ENCODE results near the gene RSRC1.
"Not testable (repeated sequence)": the region's sequence is repeated elsewhere in the genome, so short reads cannot be mapped to it uniquely, and the experiment has no call there.

Gene RSRC1

DNA sequence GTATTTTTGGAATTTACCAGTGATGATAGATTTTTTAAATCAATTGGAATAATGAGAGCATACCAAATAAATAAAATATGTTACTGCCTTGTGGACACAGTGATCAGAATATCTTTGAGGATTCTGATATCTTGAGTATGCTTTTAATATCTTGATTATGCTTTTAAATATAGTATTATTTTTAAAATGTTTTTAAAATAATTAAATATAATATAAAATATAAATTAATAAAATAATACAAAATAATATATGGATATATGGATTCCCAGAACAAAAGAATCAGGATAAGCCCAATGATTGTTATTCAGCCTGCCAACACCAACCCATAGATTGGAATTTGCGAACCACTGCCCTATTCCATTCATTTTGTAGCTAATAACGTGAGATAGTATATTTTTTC is 369.2 kb downstream of the RSRC1 start:
- no peak for DNase-seq

DNA sequence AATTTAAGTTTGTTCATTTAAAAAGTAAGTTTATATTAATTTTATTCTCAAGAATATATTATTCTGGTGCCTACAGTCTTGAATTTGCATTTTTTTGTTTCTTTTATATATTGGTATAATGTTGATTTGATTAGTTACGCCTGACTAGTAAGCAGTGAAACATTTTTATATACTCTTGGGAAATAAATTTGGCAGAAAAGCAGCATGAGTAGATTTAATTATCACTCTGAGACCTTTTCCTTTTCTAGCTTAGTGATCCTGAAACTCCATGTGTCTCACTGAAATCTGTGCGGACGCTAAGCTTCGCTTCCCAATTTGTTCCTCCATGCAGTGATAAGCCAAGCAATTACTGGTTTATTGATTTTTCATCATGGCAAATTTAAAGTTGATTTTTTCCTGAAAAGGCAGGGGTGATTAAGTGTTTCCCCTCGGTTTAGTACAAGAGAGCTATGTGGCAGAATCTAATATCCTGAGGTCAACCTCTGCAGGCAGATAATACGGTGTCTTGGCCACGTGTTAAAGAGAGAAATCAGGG is 373.9 kb downstream of the RSRC1 start:
- DNase-seq: no peak

DNA sequence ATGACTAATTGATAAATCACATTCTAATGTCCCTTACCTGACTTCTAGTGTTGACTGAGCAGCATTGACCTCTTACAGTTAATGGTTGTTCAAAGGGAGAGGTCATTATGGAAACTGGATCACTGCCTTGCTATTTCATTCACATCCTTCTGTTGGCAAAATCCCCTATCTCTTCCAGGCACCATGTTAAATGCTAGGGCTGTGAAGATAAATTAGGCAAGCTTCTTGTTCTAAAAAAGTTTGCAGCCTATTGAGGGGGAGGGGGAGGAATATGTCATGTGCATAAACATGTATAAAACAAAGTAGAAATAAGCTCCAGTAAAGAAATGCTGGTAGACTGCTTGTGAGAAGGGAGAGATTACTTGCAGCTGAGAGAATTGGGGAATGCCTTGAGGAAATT is 376.3 kb downstream of the RSRC1 start:
- no peak for DNase-seq

DNA sequence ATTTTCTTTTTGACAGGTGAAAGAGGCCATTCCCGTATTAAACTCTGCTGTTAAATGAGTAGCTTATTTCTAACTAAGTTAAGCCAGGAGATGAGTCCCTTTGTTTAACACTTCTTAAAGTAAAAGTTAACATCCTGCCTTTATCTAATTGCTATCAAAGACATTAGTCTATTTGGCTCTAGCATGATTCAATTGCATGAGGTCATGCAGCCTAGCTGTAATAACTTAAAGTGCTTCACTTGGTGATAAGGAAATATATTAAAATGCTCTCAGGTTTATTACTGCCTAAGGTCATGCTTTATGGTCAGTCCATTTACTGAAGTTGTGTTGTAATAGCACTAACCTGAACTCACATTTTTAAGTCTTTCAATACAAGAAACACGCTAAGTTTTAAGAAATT is 378.8 kb downstream of the RSRC1 start:
- no peak for DNase-seq

DNA sequence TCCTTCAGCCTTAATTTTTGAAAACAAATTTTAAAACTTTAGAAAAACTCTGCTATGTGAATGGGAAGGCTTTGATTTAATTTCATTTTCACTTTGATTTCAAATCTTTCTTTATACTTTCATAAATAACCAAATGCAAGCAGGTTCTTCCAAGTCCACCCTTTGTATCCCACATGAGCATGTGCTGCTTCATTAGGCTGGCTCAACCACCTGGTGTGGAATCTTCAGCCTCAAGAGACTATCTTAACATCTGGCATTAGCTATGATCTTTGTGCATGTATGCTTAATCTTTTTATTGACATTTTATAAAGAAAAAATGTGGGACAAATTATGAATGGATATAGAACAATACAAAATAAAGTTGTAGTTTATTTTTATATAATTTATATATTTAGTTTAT is 379.3 kb downstream of the RSRC1 start:
- DNase-seq: peak; percentile 33

DNA sequence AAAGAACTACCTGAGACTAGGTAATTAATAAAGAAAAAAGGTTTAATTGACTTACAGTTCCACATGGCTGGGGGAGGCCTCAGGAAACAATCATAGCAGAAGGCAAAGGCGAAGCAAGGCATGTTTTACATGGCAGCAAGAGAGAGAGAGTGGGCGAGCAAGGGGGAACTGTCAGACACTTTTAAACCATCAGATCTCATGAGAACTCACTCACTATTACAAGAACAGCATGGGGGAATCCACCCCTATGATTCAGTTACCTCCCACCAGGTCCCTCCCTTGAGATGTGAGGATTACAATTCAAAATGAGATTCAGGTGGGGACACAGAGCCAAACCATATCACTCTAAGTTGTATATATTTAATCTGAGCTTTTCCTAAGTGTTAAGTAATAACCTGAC is 382.1 kb downstream of the RSRC1 start:
- DNase-seq: no peak

DNA sequence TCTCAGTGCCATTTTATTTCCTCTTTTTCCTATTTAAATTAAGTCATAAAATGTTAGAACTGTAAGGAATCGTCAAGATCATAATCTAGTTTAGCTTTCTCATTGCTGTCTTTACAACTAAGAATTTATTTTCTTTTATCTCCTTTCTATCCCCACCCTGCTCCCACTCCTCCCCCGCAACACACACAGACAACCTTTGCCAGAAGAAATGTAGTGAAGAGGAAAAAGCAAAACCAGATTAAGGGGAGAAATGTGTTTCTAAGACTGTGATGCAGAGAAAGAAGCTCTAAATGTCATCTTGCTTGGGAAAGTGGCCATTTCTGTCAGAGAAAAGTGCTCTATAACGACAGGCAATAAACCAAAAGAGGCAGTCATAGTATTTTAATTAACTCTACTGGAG is 382.8 kb downstream of the RSRC1 start:
- DNase-seq: no peak

DNA sequence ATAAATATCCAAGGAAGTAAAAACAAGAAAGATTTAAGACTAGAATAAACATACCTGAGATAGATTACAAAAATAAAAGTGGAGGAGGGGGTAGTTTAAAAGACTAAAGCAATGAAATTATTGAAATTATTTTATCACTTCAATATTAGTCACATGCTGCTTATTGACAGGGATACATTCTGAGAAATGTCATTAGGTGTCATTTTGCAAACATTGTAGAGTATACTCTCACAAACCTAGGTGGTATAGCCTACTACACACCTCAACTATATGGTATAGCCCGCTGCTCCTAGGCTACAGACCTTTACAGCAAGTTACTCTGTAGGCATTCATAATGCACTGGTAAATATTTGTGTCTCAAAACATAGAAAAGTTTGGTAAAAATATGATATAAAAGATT is 384.0 kb downstream of the RSRC1 start:
- DNase-seq: no peak

DNA sequence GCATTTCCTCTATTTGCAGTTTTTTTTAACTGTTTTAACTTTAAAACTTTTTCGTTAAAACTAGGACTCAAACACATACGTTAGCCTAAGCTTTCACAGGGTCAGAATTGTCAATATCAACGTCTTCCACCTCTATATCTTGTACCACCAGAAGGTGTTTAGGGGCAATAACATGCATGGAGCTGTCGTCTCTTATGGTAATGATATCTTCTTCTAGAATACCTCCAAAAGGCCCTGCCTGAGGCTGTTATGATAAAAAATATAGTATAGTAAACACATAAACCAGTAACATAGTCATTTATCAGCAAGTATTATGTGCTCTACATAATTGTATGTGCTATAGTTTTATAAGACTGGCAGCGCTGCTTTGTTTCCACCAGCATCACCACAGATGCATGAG is 384.8 kb downstream of the RSRC1 start:
- no peak for DNase-seq

DNA sequence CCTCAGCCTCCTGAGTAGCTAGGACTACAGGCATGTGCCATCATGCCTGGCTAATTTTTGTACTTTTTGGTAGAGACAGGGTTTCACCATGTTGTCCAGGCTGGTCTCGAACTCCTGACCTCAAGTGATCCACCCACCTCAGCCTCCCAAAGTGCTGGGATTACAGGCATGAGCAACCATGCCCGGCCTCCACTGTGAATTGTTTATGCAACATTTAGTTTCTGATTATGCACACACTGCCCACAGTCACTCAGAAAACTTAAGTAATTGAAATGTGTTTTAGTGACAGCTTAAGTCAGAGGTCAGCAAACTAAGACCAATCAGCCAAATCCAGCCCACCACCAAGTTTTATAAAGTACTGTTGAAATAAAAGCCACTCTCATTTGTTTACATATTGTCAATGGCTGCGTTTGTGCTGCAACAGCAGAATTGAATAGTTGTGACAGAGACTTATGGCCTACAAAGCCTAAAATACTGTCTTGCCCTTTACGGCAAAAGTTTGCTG is 385.6 kb downstream of the RSRC1 start:
- DNase-seq: not testable (repeated sequence)

DNA sequence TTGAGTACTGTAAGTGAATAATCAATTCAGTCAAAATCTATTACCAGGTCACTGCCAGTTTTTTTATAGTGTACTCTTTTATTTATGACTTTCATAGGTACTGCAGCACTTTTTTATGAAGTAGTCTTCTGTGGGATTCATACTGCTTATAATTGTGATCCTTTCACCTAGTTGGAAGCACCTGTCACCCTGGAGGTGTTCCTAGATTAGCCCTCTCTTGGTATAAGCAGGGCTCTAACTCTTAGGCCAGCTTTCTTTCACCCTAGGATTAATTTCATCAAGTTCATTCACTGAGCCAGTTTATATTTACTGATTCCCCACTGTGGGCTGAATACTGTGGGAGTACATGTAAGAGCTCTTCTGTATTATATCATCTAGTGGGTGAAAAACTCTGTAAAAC is 395.2 kb downstream of the RSRC1 start:
- DNase-seq: no peak

DNA sequence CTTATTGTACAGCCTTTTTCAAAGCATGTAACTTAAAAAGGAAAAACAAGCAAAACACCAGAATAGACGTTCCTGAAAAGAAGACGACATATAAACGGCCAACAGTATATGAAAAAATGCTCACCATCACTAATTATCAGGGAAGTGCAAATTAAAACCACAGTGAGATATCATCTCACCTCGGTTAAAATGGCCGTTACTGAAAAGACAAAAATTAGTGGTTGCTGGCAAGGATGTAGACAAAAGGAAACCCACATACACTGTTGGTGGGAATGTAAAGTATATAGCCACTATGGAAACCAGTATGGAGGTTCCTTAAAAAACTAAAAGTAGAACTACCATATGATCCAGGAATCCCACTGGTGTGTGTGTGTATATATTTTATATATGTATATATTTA is 396.6 kb downstream of the RSRC1 start:
- DNase-seq: no peak

DNA sequence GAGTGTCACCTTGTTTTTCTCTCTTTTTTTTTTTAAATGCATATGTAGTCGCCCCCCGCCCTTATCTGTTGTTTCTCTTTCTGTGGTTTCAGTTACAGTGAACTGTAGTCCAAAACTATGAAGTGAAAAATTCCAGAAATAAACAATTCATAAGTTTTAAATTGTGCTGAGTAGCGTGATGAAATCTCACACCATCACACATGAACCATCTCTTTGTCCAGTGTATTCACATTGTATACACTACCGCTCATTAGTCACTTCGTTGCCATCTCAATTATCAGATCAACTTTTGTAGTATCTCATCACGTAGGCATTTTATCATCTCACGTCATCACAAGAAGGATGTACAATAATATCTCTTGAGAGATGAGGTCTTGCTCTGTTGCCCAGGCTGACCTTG is 398.6 kb downstream of the RSRC1 start:
- no peak for DNase-seq

DNA sequence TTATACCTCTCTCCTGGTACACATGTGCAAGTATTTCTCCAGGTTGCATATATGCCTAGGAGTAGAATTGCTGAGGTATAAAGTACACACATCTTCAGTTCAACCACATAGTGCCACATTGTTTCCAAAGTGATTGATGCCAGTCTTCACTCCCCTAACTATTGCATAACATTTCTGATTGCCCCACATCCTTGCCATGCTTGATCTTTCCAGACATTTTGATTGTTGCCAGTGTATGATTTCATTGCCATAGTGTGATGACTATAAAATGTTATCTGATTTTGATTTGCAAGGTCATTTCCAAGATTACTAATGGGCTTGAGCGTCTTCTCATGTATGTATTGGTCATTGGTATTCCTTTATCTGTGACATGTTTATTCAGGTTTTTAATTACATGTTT is 400.0 kb downstream of the RSRC1 start:
- DNase-seq: no peak

DNA sequence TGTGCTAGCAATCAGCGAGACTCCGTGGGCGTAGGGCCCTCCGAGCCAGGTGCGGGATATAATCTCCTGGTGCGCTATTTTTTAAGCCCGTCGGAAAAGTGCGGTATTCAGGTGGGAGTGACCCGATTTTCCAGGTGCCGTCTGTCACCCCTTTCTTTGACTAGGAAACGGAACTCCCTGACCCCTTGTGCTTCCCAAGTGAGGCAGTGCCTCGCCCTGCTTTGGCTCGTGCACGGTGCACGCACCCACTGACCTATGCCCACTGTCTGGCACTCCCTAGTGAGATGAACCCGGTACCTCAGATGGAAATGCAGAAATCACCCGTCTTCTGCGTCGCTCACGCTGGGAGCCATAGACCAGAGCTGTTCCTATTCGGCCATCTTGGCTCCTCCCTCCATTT is 406.8 kb downstream of the RSRC1 start:
- not testable (repeated sequence) for DNase-seq

DNA sequence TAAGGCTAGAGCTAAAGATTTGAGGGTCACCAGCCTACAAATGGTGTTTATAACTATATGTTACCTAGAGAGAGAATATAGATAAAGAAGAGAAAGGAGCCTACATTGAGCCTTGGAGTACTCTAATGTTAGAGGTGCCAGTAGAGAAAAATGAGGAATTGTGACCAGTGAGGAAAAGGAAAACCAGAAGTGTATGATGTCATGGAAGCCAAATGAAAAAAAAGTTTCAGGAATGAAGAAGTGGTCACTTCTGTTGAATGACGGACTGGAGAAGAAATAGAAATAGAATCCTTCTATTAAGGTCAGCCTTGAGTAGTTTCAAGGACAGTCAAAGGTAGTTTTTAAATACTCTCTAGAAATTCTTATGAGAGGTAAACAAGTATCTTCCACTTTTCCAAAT is 409.9 kb downstream of the RSRC1 start:
- DNase-seq: no peak

DNA sequence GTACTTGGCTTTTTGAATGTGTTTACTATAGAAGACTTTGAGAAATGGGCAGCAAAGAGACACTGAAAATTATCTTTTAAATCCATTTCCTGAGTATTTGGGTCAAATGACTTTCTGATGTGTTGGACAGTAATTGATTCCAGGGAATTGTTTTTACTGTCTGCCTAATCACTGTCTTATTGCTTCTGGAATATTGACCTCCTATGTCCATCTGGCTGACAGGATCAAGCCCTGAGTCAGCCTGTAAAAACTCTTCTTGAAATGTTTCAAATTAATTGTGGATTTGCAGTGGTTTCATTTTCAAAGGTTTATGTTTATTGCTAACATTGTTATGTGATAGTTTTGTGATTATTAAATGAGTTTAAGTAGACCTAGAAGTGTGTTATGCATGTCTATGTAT is 410.5 kb downstream of the RSRC1 start:
- DNase-seq: no peak

DNA sequence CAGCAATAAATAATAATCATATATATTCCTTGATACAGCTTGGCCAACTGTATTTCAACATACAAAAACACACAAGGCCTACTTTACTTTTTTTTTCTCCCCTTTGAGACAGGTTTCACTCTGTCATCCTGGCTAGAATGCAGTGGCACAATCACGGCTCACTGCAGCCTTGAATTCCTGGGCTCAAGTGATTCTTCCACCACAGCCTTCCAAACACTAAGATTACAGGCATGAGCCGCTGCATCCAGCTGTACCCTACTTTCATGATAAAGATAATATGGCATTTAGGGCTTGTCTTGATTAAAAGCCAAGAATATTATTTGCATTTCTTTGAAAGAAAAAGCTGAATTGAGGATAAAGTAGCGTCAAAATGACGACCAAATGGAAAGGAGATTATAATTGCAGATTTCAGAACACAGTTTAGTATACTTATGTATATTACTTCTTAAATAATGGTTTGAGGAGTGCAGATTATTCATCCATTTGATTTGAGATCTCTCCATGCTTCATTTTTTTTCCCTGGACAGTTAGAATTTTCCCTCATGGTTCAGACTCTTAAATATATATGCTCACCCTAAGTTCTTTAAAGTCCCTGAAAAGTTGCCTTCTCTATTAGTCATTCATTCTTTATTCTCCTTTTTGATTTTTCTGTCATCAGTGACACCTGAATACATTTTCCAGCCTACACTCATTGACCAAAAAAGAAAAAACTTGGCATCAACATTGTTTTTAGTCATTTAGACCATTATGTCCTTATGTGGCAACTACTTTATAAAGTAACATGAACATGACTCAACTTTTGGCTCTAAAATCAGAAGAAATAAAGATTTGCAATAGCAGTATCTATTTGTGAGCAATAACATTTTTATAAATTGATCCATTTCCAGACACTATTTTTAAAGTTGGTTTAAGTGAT is 412.6 kb downstream of the RSRC1 start:
- no peak for DNase-seq

DNA sequence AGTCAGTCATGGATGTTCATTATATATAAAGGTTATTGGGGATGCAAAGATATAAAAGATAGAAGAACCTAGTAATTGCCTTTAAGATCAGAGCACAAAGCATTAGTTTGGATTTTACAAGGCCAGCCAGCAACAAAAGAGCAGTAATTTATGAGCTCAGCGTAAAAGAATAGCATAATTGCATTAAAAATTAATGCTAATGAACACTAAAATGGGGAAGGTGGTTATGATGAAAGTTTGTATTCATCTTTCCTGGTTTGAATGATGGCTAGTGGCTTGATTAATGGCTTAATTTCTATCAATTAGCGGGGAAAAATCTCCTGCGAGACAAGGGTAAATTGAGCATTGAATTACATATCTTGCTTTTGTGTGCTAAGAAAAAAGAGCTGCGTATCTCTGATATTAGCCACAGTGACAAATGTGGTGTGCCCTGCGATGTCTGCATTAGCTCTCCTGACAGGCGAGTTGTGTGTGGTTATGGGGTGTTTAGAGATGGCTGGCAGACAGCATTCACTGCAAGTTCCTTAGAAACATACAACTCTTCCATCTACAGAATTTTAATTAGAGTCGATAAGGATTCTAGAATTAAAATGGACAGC is 418.3 kb downstream of the RSRC1 start:
- DNase-seq: no peak

DNA sequence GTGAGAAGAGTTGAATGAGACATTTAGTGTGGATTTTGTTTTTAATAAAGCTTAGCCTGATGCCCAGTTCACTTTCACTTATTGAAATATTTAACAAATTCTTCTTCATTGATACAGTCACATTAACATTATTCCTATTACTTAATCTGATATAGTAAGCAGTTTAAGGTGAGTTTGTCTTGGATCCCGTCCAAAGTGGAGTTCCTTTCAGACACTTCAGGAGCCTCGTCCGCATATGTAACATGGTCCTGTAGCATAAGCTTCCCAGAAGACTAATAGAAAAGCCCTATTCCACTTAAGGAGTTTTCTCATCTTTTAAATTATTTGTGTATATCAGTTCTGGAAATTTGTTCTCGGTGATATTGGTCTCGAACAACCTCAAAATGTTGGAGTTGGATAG is 421.4 kb downstream of the RSRC1 start:
- peak; percentile 73 for DNase-seq

DNA sequence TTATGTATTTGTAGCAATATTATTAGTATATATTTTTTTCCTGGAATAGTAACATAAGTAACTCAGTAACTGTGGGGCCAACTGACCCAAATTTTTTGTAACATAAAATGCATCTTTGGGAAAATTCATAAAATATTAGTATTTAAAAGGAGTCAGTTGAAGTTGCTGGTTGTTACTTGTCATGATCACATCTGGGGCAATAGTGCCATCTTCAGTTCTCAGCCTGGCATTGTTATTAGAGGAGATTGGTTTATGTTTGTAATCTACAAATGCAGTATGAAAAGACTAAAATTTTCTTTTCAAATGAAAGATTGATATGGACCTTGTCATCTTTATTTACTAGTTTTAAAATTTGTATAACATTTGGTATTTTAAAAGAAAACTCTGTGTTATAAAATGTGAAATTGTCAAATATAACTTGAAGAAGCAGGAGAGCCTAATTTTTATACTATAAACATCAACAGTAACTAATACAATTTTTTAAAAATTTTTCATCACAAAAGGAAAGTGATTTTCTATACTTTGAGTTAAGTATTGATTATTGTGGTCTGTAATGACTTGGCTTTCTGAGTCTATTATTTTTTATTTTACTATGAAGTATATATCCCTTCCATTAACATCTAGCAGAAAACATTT is 422.3 kb downstream of the RSRC1 start:
- DNase-seq: peak; percentile 7

DNA sequence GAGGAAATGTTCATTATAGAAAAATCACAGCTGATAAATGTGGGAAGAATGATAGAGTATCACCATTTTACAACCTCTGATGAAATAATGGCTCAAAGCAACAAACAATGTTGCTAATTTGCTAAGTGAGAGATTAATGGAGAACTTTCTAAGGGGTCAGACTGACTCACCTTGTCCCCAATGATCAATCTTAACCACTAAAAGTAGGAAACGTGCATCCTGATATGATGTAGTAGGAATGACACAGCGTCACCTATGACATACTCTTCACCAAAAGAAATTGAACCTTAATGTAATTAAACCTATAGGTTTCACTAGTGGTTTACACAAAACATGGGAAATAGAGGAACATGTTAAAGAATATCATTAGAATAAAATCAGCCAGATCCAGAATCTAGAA is 426.0 kb downstream of the RSRC1 start:
- no peak for DNase-seq

DNA sequence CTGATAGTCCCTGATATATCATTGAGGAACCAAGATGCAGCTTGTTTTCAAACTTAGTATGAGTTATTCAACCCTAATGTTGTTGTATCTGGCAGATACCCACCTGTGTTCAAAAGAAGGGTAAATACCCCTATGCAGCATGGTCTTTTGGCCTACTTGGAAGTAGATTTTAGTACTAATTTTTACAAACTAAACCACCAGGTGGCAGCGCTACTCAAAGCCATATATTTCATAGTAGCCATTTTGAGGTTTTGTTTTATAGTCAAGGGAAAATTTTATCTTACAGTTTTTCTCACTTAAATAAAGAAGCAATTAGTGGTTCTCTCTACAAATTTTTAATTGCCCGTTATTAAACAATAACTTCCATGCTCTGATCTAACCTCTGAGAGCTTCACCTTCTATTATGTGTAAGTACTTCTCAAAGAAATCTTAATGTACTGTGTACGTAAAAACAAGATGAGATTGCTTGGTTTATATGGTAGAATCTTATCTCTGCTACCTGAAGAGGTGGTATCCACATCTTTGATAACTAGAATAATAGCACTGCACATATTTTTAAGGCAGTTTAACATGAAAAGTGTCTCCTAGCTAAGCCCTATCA is 429.6 kb downstream of the RSRC1 start:
- peak; percentile 25 for DNase-seq

Measured in NCI-H524 treated with DMSO at 0.1 percent for 48 hours (cell line).